ENCODE data around the gene SLC17A9. TPM values are rescaled to one million over a fixed set of nuclear protein-coding genes. Genes with fewer than 3 reads are reported as not detected.

The SLC17A9 gene
- polyA plus RNA-seq, 2 donors = 1.0 to 3.3 TPM

DNA sequence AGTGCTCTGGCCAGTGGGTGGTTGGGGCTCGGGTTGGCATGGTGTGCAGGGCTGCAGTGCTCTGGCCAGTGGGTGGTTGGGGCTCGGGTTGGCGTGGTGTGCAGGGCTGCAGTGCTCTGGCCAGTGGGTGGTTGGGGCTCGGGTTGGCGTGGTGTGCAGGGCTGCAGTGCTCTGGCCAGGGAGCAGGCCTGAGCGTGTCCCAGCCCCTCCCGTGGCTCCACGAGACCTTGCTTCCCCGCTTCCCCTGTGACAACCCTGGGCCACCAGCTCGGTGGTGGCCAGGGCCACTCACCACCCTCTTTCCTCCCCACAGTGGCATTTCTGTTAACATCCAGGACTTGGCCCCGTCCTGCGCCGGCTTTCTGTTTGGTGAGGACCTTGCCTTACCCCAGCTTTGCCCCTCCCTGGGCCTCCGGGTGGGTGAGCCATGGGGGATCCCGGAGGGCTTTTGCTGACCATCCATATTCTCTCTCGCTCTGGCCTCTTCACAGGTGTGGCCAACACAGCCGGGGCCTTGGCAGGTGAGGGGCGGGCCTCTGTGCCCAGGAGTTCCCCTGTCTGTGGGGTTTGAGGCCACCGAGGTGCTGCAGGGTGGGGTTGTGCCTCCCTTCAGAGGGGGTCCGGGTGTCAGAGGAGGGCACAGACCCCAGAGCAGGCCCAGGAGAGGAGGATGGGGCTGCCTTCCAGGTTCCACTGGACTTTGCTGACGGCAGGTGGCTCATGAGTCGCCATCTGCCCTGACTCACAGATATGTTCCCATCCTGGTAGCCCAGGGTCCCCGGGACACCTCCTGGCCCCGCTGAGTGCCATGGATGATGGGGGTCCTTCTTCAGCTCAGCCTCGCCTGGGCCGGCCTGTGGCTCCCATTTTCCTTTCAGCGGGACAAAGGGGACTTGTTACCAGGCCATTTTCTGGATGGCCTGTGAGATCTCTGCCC lies 14.0 kb downstream of the SLC17A9 start:
- no peaks in the 10 kb centered on the region for H3K27me3 ChIP-seq (ENCODE audit: control insufficient read depth in 1 of 2, insufficient read depth in 2 of 2, low read length in 2 of 2)
- WGBS, 2 donors = 91 to 92% methylated on average over 24 to 26 of the region's 27 CpGs
- H3K36me3 ChIP-seq (ENCODE audit: control insufficient read depth in 2 of 2, insufficient read depth in 2 of 2, low read length in 1 of 2) = no peaks in the 10 kb centered on the region

GRCh38 chr20:62967149-62967501 lies 14.6 kb downstream of the SLC17A9 start:
- Histone ChIP-seq H3K4me1 (ENCODE audit: control insufficient read depth in 2 of 2, insufficient read depth in 2 of 2, low read length in 1 of 2) (no peaks in the 10 kb centered on the region), H3K4me3 (ENCODE audit: low read depth in 1 of 2, low read length in 2 of 2) (no peak overlapping the region), H3K27ac (ENCODE audit: low read depth in 2 of 2, low read length in 1 of 2) (no peak overlapping the region), H3K36me3 (ENCODE audit: control insufficient read depth in 2 of 2, insufficient read depth in 2 of 2, low read length in 1 of 2) (no peaks in the 10 kb centered on the region), H3K9me3 (ENCODE audit: control insufficient read depth in 2 of 2, insufficient read depth in 1 of 2, low read depth in 1 of 2, low read length in 1 of 2) (peaks cover 0 to 3% of the 10 kb centered on the region in 2 donors), H3K27me3 (ENCODE audit: control insufficient read depth in 1 of 2, insufficient read depth in 2 of 2, low read length in 2 of 2) (no peaks in the 10 kb centered on the region)
- WGBS, 2 donors = 84 to 94% methylated on average over 6 of the region's 6 CpGs

More for the DNA sequence above, 14.0 kb downstream of the SLC17A9 start:
- H3K4me1 ChIP-seq (ENCODE audit: control insufficient read depth in 2 of 2, insufficient read depth in 2 of 2, low read length in 1 of 2) = no peaks in the 10 kb centered on the region
- peaks cover 0 to 3% of the 10 kb centered on the region in 2 donors for H3K9me3 ChIP-seq (ENCODE audit: control insufficient read depth in 2 of 2, insufficient read depth in 1 of 2, low read depth in 1 of 2, low read length in 1 of 2)
- H3K27ac ChIP-seq (ENCODE audit: low read depth in 2 of 2, low read length in 1 of 2) = no peak overlapping the region
- H3K4me3 ChIP-seq (ENCODE audit: low read depth in 1 of 2, low read length in 2 of 2) = no peak overlapping the region

DNA sequence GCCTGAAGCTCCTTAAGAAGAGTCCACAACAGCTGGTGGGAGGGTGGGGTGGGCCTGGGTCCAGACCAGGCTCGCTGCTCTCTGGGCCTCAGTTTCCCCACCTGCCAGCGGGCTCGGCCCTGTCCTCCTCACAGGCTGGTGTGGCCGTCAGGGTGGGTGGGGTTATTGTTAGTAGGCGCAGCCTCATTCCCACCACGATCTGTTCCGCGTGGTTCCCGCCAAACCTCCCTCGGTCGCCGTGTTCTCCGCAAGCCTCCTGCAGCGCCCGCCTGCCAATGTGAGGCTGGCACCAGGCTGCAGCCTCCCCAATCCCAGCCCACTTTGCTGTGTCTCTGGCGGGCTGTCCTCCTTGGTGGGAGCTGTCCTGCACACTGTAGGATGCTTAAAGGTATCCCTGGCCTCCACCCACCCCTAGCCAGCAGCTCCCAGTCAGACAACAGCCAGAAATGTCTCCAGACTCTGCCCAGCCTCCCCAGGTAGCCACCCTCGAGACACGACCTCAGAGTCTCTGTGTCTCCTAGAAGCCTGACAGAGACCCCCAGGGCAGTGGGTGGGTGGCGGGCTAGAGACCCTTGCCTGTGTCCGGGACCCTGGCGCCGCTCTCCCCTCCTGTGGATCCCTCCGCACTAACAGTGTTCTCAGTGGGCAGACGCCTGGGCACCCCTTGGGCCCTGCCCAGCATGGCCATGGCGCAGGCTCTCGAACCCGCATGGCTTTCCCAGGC lies 15.3 kb downstream of the SLC17A9 start:
- no peak overlapping the region for H3K27ac ChIP-seq (ENCODE audit: low read depth in 2 of 2, low read length in 1 of 2)
- H3K4me1 ChIP-seq (ENCODE audit: control insufficient read depth in 2 of 2, insufficient read depth in 2 of 2, low read length in 1 of 2) = peaks cover 2 to 5% of the 10 kb centered on the region in 2 donors
- H3K27me3 ChIP-seq (ENCODE audit: control insufficient read depth in 1 of 2, insufficient read depth in 2 of 2, low read length in 2 of 2) = peaks cover 0 to 1% of the 10 kb centered on the region in 2 donors
- H3K9me3 ChIP-seq (ENCODE audit: control insufficient read depth in 2 of 2, insufficient read depth in 1 of 2, low read depth in 1 of 2, low read length in 1 of 2) = peaks cover 0 to 3% of the 10 kb centered on the region in 2 donors
- no peaks in the 10 kb centered on the region for H3K36me3 ChIP-seq (ENCODE audit: control insufficient read depth in 2 of 2, insufficient read depth in 2 of 2, low read length in 1 of 2)
- no peak overlapping the region for H3K4me3 ChIP-seq (ENCODE audit: low read depth in 1 of 2, low read length in 2 of 2)
- 92% methylated on average over 27 of the region's 27 CpGs for WGBS, 2 donors

GRCh38 chr20:62968378-62969178 lies 16.1 kb downstream of the SLC17A9 start:
- no peak overlapping the region for H3K27ac ChIP-seq (ENCODE audit: low read depth in 2 of 2, low read length in 1 of 2)
- H3K36me3 ChIP-seq (ENCODE audit: control insufficient read depth in 2 of 2, insufficient read depth in 2 of 2, low read length in 1 of 2) = no peaks in the 10 kb centered on the region
- H3K9me3 ChIP-seq (ENCODE audit: control insufficient read depth in 2 of 2, insufficient read depth in 1 of 2, low read depth in 1 of 2, low read length in 1 of 2) = peaks cover 0 to 3% of the 10 kb centered on the region in 2 donors
- no peak overlapping the region for H3K4me3 ChIP-seq (ENCODE audit: low read depth in 1 of 2, low read length in 2 of 2)
- WGBS, 2 donors = 69 to 76% methylated on average over 21 of the region's 21 CpGs
- peaks cover 3 to 6% of the 10 kb centered on the region in 2 donors for H3K4me1 ChIP-seq (ENCODE audit: control insufficient read depth in 2 of 2, insufficient read depth in 2 of 2, low read length in 1 of 2)
- H3K27me3 ChIP-seq (ENCODE audit: control insufficient read depth in 1 of 2, insufficient read depth in 2 of 2, low read length in 2 of 2) = peaks cover 0 to 8% of the 10 kb centered on the region in 2 donors

GRCh38 chr20:62969179-62969760 lies 16.8 kb downstream of the SLC17A9 start:
- Histone ChIP-seq H3K36me3 (ENCODE audit: control insufficient read depth in 2 of 2, insufficient read depth in 2 of 2, low read length in 1 of 2) (no peaks in the 10 kb centered on the region), H3K4me1 (ENCODE audit: control insufficient read depth in 2 of 2, insufficient read depth in 2 of 2, low read length in 1 of 2) (peaks cover 3 to 6% of the 10 kb centered on the region in 2 donors), H3K27me3 (ENCODE audit: control insufficient read depth in 1 of 2, insufficient read depth in 2 of 2, low read length in 2 of 2) (peaks cover 0 to 13% of the 10 kb centered on the region in 2 donors), H3K4me3 (ENCODE audit: low read depth in 1 of 2, low read length in 2 of 2) (no peak overlapping the region), H3K27ac (ENCODE audit: low read depth in 2 of 2, low read length in 1 of 2) (no peak overlapping the region), H3K9me3 (ENCODE audit: control insufficient read depth in 2 of 2, insufficient read depth in 1 of 2, low read depth in 1 of 2, low read length in 1 of 2) (peaks cover 0 to 3% of the 10 kb centered on the region in 2 donors)
- 57 to 62% methylated on average over 16 of the region's 16 CpGs for WGBS, 2 donors

DNA sequence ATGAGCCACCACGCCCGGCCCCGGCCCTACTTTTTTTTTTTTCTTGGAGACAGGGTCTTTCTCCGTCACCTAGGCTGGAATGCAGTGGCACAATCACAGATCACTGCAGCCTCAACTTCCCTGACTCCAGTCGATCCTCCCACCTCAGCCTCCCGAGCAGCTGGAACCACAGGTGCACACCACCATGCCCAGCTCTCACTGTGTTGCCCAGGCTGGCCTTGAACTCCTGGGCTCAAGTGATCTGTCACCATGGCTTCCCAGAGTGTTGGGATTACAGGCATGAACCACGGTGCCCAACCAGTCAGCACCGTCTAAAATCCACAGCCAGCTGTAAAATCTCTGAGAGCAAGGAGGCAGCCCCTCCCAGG lies 17.4 kb downstream of the SLC17A9 start:
- Histone ChIP-seq H3K9me3 (ENCODE audit: control insufficient read depth in 2 of 2, insufficient read depth in 1 of 2, low read depth in 1 of 2, low read length in 1 of 2) (peaks cover 0 to 3% of the 10 kb centered on the region in 2 donors), H3K4me3 (ENCODE audit: low read depth in 1 of 2, low read length in 2 of 2) (no peak overlapping the region), H3K27ac (ENCODE audit: low read depth in 2 of 2, low read length in 1 of 2) (no peak overlapping the region), H3K4me1 (ENCODE audit: control insufficient read depth in 2 of 2, insufficient read depth in 2 of 2, low read length in 1 of 2) (peaks cover 3 to 6% of the 10 kb centered on the region in 2 donors), H3K27me3 (ENCODE audit: control insufficient read depth in 1 of 2, insufficient read depth in 2 of 2, low read length in 2 of 2) (peaks cover 0 to 19% of the 10 kb centered on the region in 2 donors), H3K36me3 (ENCODE audit: control insufficient read depth in 2 of 2, insufficient read depth in 2 of 2, low read length in 1 of 2) (no peaks in the 10 kb centered on the region)
- WGBS, 2 donors = 78 to 81% methylated on average over 8 of the region's 8 CpGs

- Histone ChIP-seq H3K9me3 (ENCODE audit: control insufficient read depth in 2 of 2, insufficient read depth in 1 of 2, low read depth in 1 of 2, low read length in 1 of 2) (peaks cover 0 to 3% of the 10 kb centered on the region in 2 donors), H3K4me3 (ENCODE audit: low read depth in 1 of 2, low read length in 2 of 2) (no peak overlapping the region), H3K27ac (ENCODE audit: low read depth in 2 of 2, low read length in 1 of 2) (no peak overlapping the region), H3K36me3 (ENCODE audit: control insufficient read depth in 2 of 2, insufficient read depth in 2 of 2, low read length in 1 of 2) (no peaks in the 10 kb centered on the region), H3K27me3 (ENCODE audit: control insufficient read depth in 1 of 2, insufficient read depth in 2 of 2, low read length in 2 of 2) (peaks cover 0 to 19% of the 10 kb centered on the region in 2 donors), H3K4me1 (ENCODE audit: control insufficient read depth in 2 of 2, insufficient read depth in 2 of 2, low read length in 1 of 2) (peaks cover 3 to 6% of the 10 kb centered on the region in 2 donors)
- WGBS, 2 donors = 44 to 55% methylated on average over 33 of the region's 33 CpGs
Measured at GRCh38 chr20:62970307-62971210, 18.1 kb downstream of the SLC17A9 start.

DNA sequence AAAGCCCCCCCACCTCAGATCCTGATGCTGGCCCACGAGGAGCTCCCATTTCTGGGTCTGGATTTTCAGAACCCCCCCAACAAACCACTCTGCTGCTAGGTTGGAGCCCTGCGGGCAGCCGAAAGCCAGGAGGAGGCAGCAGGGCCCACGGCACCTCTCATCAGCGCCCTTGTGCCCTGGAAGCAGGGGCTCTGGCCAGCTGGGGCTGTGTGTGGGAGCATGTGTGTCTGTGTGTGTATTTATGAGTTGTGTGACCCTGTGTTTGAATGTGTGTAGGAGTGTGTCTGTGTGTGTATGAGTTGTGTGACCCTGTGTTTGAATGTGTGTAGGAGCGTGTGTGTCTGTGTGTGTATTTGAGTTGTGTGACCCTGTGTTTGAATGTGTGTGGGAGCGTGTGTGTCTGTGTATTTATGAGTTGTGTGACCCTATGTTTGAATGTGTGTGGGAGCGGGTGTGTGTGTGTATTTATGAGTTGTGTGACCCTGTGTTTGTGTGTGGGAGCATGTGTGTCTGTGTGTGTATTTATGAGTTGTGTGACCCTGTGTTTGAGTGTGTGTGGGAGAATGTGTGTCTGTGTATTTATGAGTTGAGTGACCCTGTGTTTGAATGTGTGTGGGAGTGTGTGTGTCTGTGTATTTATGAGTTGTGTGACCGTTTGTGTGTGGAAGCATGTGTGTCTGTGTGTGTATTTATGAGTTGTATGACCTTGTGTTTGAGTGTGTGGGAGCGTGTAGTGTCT lies 18.9 kb downstream of the SLC17A9 start:
- Histone ChIP-seq H3K36me3 (ENCODE audit: control insufficient read depth in 2 of 2, insufficient read depth in 2 of 2, low read length in 1 of 2) (no peaks in the 10 kb centered on the region), H3K27me3 (ENCODE audit: control insufficient read depth in 1 of 2, insufficient read depth in 2 of 2, low read length in 2 of 2) (peaks cover 0 to 19% of the 10 kb centered on the region in 2 donors), H3K27ac (ENCODE audit: low read depth in 2 of 2, low read length in 1 of 2) (no peak overlapping the region), H3K9me3 (ENCODE audit: control insufficient read depth in 2 of 2, insufficient read depth in 1 of 2, low read depth in 1 of 2, low read length in 1 of 2) (peaks cover 0 to 3% of the 10 kb centered on the region in 2 donors), H3K4me1 (ENCODE audit: control insufficient read depth in 2 of 2, insufficient read depth in 2 of 2, low read length in 1 of 2) (peaks cover 3 to 6% of the 10 kb centered on the region in 2 donors), H3K4me3 (ENCODE audit: low read depth in 1 of 2, low read length in 2 of 2) (no peak overlapping the region)
- 65 to 75% methylated on average over 10 of the region's 10 CpGs for WGBS, 2 donors

Data from esophagus (tissue), 2 donors.